Measurements from ENCODE around the gene TNNI3K. TPM values are rescaled to one million over a fixed set of nuclear protein-coding genes. Genes with fewer than 3 reads are reported as not detected.

TNNI3K gene
- total RNA-seq, 1 experiment from 2014 or later = not detected

GRCh38 chr1:74324684-74325448 lies 89.7 kb downstream of the TNNI3K start:
- H3K56ac ChIP-seq (ENCODE audit: insufficient read length, low read depth, low read length) = no peak overlapping the region
- no peaks in the 10 kb centered on the region for H3K79me2 ChIP-seq (ENCODE audit: insufficient read depth, low read length)
- no peak overlapping the region for H2BK15ac ChIP-seq (ENCODE audit: low read depth, low read length)
- no peak overlapping the region for H3K4me2 ChIP-seq (ENCODE audit: insufficient read depth, insufficient read length, low read length)
- H3K18ac ChIP-seq (ENCODE audit: insufficient read length, low read depth, low read length) = no peak overlapping the region
- H3K23ac ChIP-seq (ENCODE audit: insufficient read length, low read depth, low read length) = no peak overlapping the region
- no peak overlapping the region for H3K14ac ChIP-seq (ENCODE audit: insufficient read depth, low read length)
- Mint-ChIP-seq H3K9me3 (no peaks in the 10 kb centered on the region), H3K27ac (peak overlapping the region in 1 of 3 experiments; percentile 40; a peak in 1 of 7 replicates), H3K27me3 (ENCODE audit: low read depth) (no peaks in the 10 kb centered on the region), H3K36me3 (ENCODE audit: insufficient read depth in 1 of 3, low read depth in 3 of 3) (no peaks in the 10 kb centered on the region), H3K4me3 (no peak overlapping the region), H3K4me1 (no peaks in the 10 kb centered on the region)
- no peak overlapping the region for H3K9ac ChIP-seq (ENCODE audit: extremely low read depth, insufficient read length, low read length)
- no peak overlapping the region for H3K27ac ChIP-seq (ENCODE audit: insufficient read length, low read depth, low read length)
- no CpG with 5 or more reads among the region's 6 CpGs for WGBS (ENCODE audit: extremely low coverage, insufficient read length, low lambda C conversion rate)
- no peaks in the 10 kb centered on the region for H3K4me1 ChIP-seq (ENCODE audit: insufficient read depth, low read length)
- no peak overlapping the region for H2BK12ac ChIP-seq (ENCODE audit: insufficient read length, low read depth, low read length)
- no peak for DNase-seq
- no peak overlapping the region for H3T11ph ChIP-seq (ENCODE audit: low read length)
- H3K23me2 ChIP-seq (ENCODE audit: insufficient read length, low read depth, low read length, poor library complexity, severe bottlenecking) = no peaks in the 10 kb centered on the region
- TF ChIP-seq CTCF (conservative IDR thresholded peaks at IDR 0.05) = no peak
- H2AFZ ChIP-seq (ENCODE audit: low read length) = no peak overlapping the region
- no peak overlapping the region for H2BK20ac ChIP-seq (ENCODE audit: low read depth, low read length, poor library complexity, severe bottlenecking)
- no peaks in the 10 kb centered on the region for H4K20me1 ChIP-seq (ENCODE audit: control insufficient read depth, insufficient read depth, insufficient read length)
- no peaks in the 10 kb centered on the region for H3K79me1 ChIP-seq (ENCODE audit: insufficient read depth, low read depth, low read length, poor library complexity, severe bottlenecking)
- H3K27me3 ChIP-seq (ENCODE audit: insufficient read depth, low read length) = no peaks in the 10 kb centered on the region
- H3K4ac ChIP-seq (ENCODE audit: low read depth, low read length) = no peak overlapping the region
- no peak overlapping the region for H2BK5ac ChIP-seq (ENCODE audit: insufficient read length, low read length)
- no peak overlapping the region for H4K5ac ChIP-seq (ENCODE audit: insufficient read length, low read depth, low read length)
- H4K8ac ChIP-seq (replicated peaks; ENCODE audit: insufficient read length, low read depth, low read length) = no peak overlapping the region
- H2BK120ac ChIP-seq (ENCODE audit: low read depth, low read length, poor library complexity, severe bottlenecking) = no peak overlapping the region
- H2AK5ac ChIP-seq (ENCODE audit: insufficient read length, low read length) = no peak overlapping the region
- no peak overlapping the region for H4K91ac ChIP-seq (ENCODE audit: insufficient read length, low read depth, low read length)
- no peaks in the 10 kb centered on the region for H3K9me3 ChIP-seq (ENCODE audit: control insufficient read depth, low read depth, low read length)
